LNCAP (cell line): ENCODE data around the gene LMX1A.

Source experiments
- TF ChIP-seq, protein P1 (sequence below): fragments of 450-650 bp; IDR thresholded peaks from 2 replicates; pipeline ENCODE4 v1.5.1; 2017; ENCODE audit warnings: mild to moderate bottlenecking

LMX1A gene

DNA sequence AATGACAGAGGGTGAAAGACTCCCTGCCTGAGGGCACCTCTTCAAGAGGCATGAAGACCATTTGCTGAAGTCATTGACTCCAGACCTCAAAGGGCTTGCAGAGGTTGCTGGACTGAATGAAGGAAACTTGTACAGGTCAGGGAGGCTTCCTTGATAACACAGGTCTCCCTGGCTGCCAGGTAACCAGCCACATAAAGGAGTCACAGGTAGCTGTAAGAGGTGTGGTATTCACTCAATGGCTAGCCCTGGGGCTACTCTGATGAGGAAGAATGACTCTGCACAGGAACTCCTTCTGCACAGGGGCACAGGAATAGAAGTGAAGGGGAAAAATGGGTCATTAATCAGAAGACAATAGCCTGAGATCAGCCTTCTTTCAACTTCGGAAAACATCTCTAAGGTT, 187.5 kb downstream of the LMX1A start:
- TF ChIP-seq, protein P1, sequence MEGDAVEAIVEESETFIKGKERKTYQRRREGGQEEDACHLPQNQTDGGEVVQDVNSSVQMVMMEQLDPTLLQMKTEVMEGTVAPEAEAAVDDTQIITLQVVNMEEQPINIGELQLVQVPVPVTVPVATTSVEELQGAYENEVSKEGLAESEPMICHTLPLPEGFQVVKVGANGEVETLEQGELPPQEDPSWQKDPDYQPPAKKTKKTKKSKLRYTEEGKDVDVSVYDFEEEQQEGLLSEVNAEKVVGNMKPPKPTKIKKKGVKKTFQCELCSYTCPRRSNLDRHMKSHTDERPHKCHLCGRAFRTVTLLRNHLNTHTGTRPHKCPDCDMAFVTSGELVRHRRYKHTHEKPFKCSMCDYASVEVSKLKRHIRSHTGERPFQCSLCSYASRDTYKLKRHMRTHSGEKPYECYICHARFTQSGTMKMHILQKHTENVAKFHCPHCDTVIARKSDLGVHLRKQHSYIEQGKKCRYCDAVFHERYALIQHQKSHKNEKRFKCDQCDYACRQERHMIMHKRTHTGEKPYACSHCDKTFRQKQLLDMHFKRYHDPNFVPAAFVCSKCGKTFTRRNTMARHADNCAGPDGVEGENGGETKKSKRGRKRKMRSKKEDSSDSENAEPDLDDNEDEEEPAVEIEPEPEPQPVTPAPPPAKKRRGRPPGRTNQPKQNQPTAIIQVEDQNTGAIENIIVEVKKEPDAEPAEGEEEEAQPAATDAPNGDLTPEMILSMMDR: no peak

GRCh38 chr1:165168467-165168866, 188.0 kb downstream of the LMX1A start:
- TF ChIP-seq, protein P1: no peak

- TF ChIP-seq, protein P1: no peak
Measured at GRCh38 chr1:165162671-165163241, 193.8 kb downstream of the LMX1A start.

- TF ChIP-seq, protein P1: no peak
Measured at GRCh38 chr1:165161130-165161529, 195.4 kb downstream of the LMX1A start.

DNA sequence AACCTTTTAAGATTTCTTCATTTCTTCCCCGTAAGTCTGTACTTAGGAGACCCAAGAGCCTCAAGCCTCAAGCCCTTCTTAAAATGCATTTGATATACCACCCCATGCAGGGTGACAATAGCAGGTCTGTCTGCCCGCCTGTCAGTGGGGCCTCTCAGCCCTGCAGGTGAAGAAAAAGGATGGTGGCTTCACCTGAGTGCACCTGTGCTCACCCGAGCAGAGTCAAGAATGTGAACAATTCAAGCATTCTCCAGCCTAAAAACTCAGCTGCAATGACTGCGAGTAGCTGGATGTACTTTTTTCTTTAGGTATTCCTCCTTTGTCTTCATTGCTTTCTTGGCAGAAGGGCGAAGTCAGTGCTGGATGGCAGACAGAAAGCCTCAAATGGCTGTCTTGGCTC, 203.3 kb downstream of the LMX1A start:
- TF ChIP-seq, protein P1: no peak

DNA sequence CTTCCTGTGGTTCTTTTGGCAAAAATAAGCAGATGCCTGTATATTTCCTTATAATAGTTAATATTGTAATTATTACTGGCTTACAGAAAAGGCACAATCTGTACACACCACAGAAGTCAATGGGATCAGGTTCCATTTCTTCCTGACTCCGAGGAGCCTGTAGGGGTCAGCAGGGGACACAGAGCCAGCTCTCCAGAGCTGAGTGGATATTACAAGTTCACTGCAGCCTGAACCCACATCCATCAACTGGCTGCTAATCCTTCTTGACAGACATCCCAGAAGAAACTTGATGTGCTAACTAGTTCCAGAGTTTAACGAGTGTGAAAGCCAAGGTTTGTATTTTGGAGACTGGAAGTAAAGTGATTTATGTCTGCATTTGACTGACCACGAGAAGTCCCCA, 203.8 kb downstream of the LMX1A start:
- TF ChIP-seq, protein P1: peak; percentile 71

- TF ChIP-seq, protein P1: no peak
Measured at GRCh38 chr1:165152109-165152508, 204.4 kb downstream of the LMX1A start.
